Activated T-helper 1 cell treated with anti-CD3 and anti-CD28 coated beads, Interleukin-12 subunit alpha, Interleukin-12 subunit beta, Interleukin-2, Interleukin-4 antibody, amounts not matched to agents 30 ng/mL and 10 ng/mL and 1 ng/mL, durations not matched to agents 14 hours and 24 hours and 36 hours (primary cell): ENCODE measurements around the gene RNF212B. TPM values are rescaled to one million over a fixed set of nuclear protein-coding genes. Genes with fewer than 3 reads are reported as not detected.
"Not testable (repeated sequence)": the region's sequence is repeated elsewhere in the genome, so short reads cannot be mapped to it uniquely, and the experiment has no call there.

Source experiments
- DNase-seq: peaks from one replicate; pipeline ENCODE4 v3.0.0; 2021; ENCODE audit warnings: low spot score
- H3K27ac Mint-ChIP-seq: one replicate; pipeline ENCODE4 v1.8.0; 2021; ENCODE audit warnings: mild to moderate bottlenecking, mixed read lengths
- H3K27me3 Mint-ChIP-seq: one replicate; pipeline ENCODE4 v1.8.0; 2022; ENCODE audit warnings: mild to moderate bottlenecking, moderate library complexity, mixed read lengths; ENCODE audit not compliant: insufficient read depth
- H3K36me3 Mint-ChIP-seq: one replicate; pipeline ENCODE4 v1.8.0; 2021; ENCODE audit warnings: low read depth, mixed read lengths
- H3K4me1 Mint-ChIP-seq: one replicate; pipeline ENCODE4 v1.8.0; 2021; ENCODE audit warnings: low read depth, mixed read lengths
- H3K4me3 Mint-ChIP-seq: one replicate; pipeline ENCODE4 v1.8.0; 2021; ENCODE audit warnings: mild to moderate bottlenecking, moderate library complexity, mixed read lengths
- H3K9me3 Mint-ChIP-seq: one replicate; pipeline ENCODE4 v1.8.0; 2021; ENCODE audit warnings: mixed read lengths
- intact Hi-C: fragments of 100-400 bp; cut with micrococcal nuclease; formaldehyde crosslinking; loops from one replicate; pipeline ENCODE4 v1.15.1; 2024
- total RNA-seq: library from RNA; stranded (reverse); gene quantifications from 2 replicates; pipeline ENCODE4 v1.2.3, GENCODE V29; 2022

RNF212B gene
- total RNA-seq, 1 donor from 2014 or later = not detected

GRCh38 chr14:23252006-23252405, 14.3 kb downstream of the RNF212B start:
- Mint-ChIP-seq H3K4me1 (no peaks in the 10 kb centered on the region), H3K27ac (no peak overlapping the region), H3K9me3 (no peaks in the 10 kb centered on the region), H3K4me3 (no peak overlapping the region), H3K36me3 (no peaks in the 10 kb centered on the region), H3K27me3 (peaks cover 32% of the 10 kb centered on the region)
- intact Hi-C loops = no loop called here
- DNase-seq = no peak

- peaks cover 32% of the 10 kb centered on the region for H3K27me3 Mint-ChIP-seq
- H3K4me1 Mint-ChIP-seq = no peaks in the 10 kb centered on the region
- no peaks in the 10 kb centered on the region for H3K9me3 Mint-ChIP-seq
- H3K36me3 Mint-ChIP-seq = no peaks in the 10 kb centered on the region
- intact Hi-C loops = no loop called here
- no peak overlapping the region for H3K27ac Mint-ChIP-seq
- no peak overlapping the region for H3K4me3 Mint-ChIP-seq
- DNase-seq = no peak
These were observed 14.9 kb downstream of the RNF212B start for GRCh38 chr14:23252420-23253333.

- peaks cover 43% of the 10 kb centered on the region for H3K27me3 Mint-ChIP-seq
- no peaks in the 10 kb centered on the region for H3K4me1 Mint-ChIP-seq
- DNase-seq = no peak
- no peaks in the 10 kb centered on the region for H3K9me3 Mint-ChIP-seq
- intact Hi-C loops = no loop called here
- no peaks in the 10 kb centered on the region for H3K36me3 Mint-ChIP-seq
- H3K4me3 Mint-ChIP-seq = no peak overlapping the region
- no peak overlapping the region for H3K27ac Mint-ChIP-seq
These were observed 20.5 kb downstream of the RNF212B start for GRCh38 chr14:23258256-23258655.

- Mint-ChIP-seq H3K4me1 (no peaks in the 10 kb centered on the region), H3K27me3 (peaks cover 45% of the 10 kb centered on the region), H3K27ac (no peak overlapping the region), H3K36me3 (no peaks in the 10 kb centered on the region), H3K4me3 (no peak overlapping the region), H3K9me3 (no peaks in the 10 kb centered on the region)
- intact Hi-C loops = no loop called here
- DNase-seq = no peak
These were observed 21.7 kb downstream of the RNF212B start for GRCh38 chr14:23259426-23259825.

GRCh38 chr14:23260849-23261248, 23.1 kb downstream of the RNF212B start:
- H3K36me3 Mint-ChIP-seq, H3K4me1 Mint-ChIP-seq, DNase-seq, H3K4me3 Mint-ChIP-seq, intact Hi-C loops, H3K27ac Mint-ChIP-seq, H3K9me3 Mint-ChIP-seq: not testable (repeated sequence)
- peaks cover 46% of the 10 kb centered on the region for H3K27me3 Mint-ChIP-seq

- DNase-seq = no peak
- H3K4me1 Mint-ChIP-seq = no peaks in the 10 kb centered on the region
- H3K36me3 Mint-ChIP-seq = no peaks in the 10 kb centered on the region
- H3K27me3 Mint-ChIP-seq = peaks cover 25% of the 10 kb centered on the region
- no peak overlapping the region for H3K4me3 Mint-ChIP-seq
- no peak overlapping the region for H3K27ac Mint-ChIP-seq
- no peaks in the 10 kb centered on the region for H3K9me3 Mint-ChIP-seq
- intact Hi-C loops = no loop called here
These were observed 31.5 kb downstream of the RNF212B start for GRCh38 chr14:23269193-23269592.

- Mint-ChIP-seq H3K36me3 (peaks cover 3% of the 10 kb centered on the region), H3K9me3 (no peaks in the 10 kb centered on the region), H3K4me1 (no peaks in the 10 kb centered on the region), H3K4me3 (no peak overlapping the region), H3K27me3 (no peaks in the 10 kb centered on the region), H3K27ac (no peak overlapping the region)
- no peak for DNase-seq
- intact Hi-C loops = no loop called here
These were observed 37.7 kb downstream of the RNF212B start for GRCh38 chr14:23275412-23275811.

- H3K9me3 Mint-ChIP-seq = no peaks in the 10 kb centered on the region
- intact Hi-C loops = no loop called here
- no peaks in the 10 kb centered on the region for H3K4me1 Mint-ChIP-seq
- H3K4me3 Mint-ChIP-seq = no peak overlapping the region
- H3K36me3 Mint-ChIP-seq = peaks cover 5% of the 10 kb centered on the region
- no peak for DNase-seq
- no peak overlapping the region for H3K27ac Mint-ChIP-seq
- H3K27me3 Mint-ChIP-seq = no peaks in the 10 kb centered on the region
These were observed 39.5 kb downstream of the RNF212B start for GRCh38 chr14:23277189-23277588.

GRCh38 chr14:23277928-23278327, 40.2 kb downstream of the RNF212B start:
- H3K9me3 Mint-ChIP-seq, intact Hi-C loops, H3K27ac Mint-ChIP-seq, H3K4me3 Mint-ChIP-seq, H3K4me1 Mint-ChIP-seq, H3K36me3 Mint-ChIP-seq, DNase-seq, H3K27me3 Mint-ChIP-seq: not testable (repeated sequence)

- no peaks in the 10 kb centered on the region for H3K27me3 Mint-ChIP-seq
- intact Hi-C loops = no loop called here
- no peak for DNase-seq
- H3K36me3 Mint-ChIP-seq = peaks cover 7% of the 10 kb centered on the region
- no peak overlapping the region for H3K4me3 Mint-ChIP-seq
- no peaks in the 10 kb centered on the region for H3K9me3 Mint-ChIP-seq
- H3K27ac Mint-ChIP-seq = no peak overlapping the region
- peaks cover 17% of the 10 kb centered on the region for H3K4me1 Mint-ChIP-seq
These were observed 43.5 kb downstream of the RNF212B start for GRCh38 chr14:23281247-23281646.

GRCh38 chr14:23284654-23285529, 47.2 kb downstream of the RNF212B start:
- H3K36me3 Mint-ChIP-seq = peaks cover 7% of the 10 kb centered on the region
- no peak for DNase-seq
- peak overlapping the region; percentile 95 for H3K27ac Mint-ChIP-seq
- peak overlapping the region; percentile 99 for H3K4me3 Mint-ChIP-seq
- H3K4me1 Mint-ChIP-seq = peaks cover 26% of the 10 kb centered on the region
- H3K27me3 Mint-ChIP-seq = no peaks in the 10 kb centered on the region
- no peaks in the 10 kb centered on the region for H3K9me3 Mint-ChIP-seq
- intact Hi-C loops = no loop called here

- Mint-ChIP-seq H3K27me3 (no peaks in the 10 kb centered on the region), H3K4me1 (peaks cover 26% of the 10 kb centered on the region), H3K9me3 (no peaks in the 10 kb centered on the region), H3K36me3 (peaks cover 7% of the 10 kb centered on the region), H3K27ac (peak overlapping the region; percentile 95), H3K4me3 (peak overlapping the region; percentile 99)
- DNase-seq = no peak
- intact Hi-C loops = loop anchor here (1.0 to 2.0 kb wide), 8 partner anchors 10 to 279 kb away; partner anchors contain the start of genes ACIN1, C14orf119, NGDN and PABPN1
These were observed 47.8 kb downstream of the RNF212B start for GRCh38 chr14:23285530-23286019.
